Stimulated activated naive B cell treated with anti-CD40 and anti-IgM and Interleukin-4, amounts not matched to agents 10 μg/mL and 1 μg/mL and 100 μg/mL, for 72 hours (primary cell): ENCODE results near the gene RAB31.

ENCODE experiments used
- ATAC-seq, 2 donors: fragments of 150-1000 bp; cut with Tn5 transposase; replicated peaks; 2 replicates each; pipeline ENCODE4 v1.10.0; 2021; ENCODE audit warnings: moderate library complexity in 1 of 2
- DNase-seq: peaks from one replicate; pipeline ENCODE4 v3.0.0; 2021
- H3K27ac Mint-ChIP-seq: one replicate; pipeline ENCODE4 v1.8.0; 2022; ENCODE audit warnings: mild to moderate bottlenecking, mixed read lengths
- H3K27me3 Mint-ChIP-seq, 2 donors: one replicate each; pipeline ENCODE4 v1.8.0; 2022; ENCODE audit warnings: mixed read lengths in 2 of 2
- H3K36me3 Mint-ChIP-seq, 2 donors: one replicate each; pipeline ENCODE4 v1.8.0; 2022; ENCODE audit warnings: mixed read lengths in 2 of 2, mild to moderate bottlenecking in 1 of 2
- H3K4me1 Mint-ChIP-seq, 2 donors: one replicate each; pipeline ENCODE4 v1.8.0; 2022; ENCODE audit warnings: mixed read lengths in 2 of 2, mild to moderate bottlenecking in 1 of 2
- H3K4me3 Mint-ChIP-seq, 2 donors: one replicate each; pipeline ENCODE4 v1.8.0; 2022; ENCODE audit warnings: mild to moderate bottlenecking in 2 of 2, mixed read lengths in 2 of 2, moderate library complexity in 1 of 2
- H3K9me3 Mint-ChIP-seq, 2 donors: one replicate each; pipeline ENCODE4 v1.8.0; 2022; ENCODE audit warnings: mixed read lengths in 2 of 2, mild to moderate bottlenecking in 1 of 2

Gene RAB31

DNA sequence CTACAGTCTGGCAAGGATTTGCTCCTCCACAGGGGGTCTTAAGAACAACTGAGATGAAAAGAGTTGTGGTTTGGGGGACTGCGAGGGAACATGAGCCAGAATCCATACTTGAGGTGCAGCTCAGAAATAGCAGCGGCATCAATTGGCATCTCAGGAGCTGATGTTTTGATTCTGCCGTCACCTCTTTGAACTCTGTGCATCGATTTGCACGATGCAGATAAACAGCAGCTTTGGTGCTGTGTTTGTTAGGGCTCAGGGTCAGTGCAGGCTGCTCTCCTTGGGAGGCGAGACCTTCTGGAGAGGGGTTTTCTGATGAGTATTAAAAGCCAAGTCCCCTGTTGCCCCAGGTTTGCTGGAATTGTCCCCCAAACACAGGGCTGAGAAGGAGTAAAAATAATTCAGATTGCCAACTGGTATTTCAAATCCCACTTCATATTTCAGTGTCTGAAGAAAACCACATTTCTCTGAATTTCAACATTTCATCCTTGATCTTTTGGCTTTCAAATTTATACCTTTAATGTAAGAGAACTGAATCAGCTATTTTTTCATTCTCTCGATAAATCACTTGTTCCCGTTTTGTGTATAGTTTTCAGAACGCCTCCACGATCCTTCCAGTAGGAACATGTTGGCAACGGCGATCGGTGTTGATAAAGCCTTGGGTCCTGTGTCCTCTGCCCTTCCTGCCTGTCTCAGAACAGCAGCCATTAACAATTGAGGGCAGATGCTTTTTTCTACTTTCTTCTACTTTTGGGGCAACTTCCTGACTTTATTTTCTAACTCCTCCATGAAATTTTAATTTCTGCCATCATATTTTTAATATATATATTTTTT lies 65.0 kb downstream of the RAB31 start:
- H3K27ac Mint-ChIP-seq = no peak overlapping the region
- peaks cover 10 to 11% of the 10 kb centered on the region in 2 donors for H3K36me3 Mint-ChIP-seq
- H3K27me3 Mint-ChIP-seq = peaks cover 25 to 27% of the 10 kb centered on the region in 2 donors

DNA sequence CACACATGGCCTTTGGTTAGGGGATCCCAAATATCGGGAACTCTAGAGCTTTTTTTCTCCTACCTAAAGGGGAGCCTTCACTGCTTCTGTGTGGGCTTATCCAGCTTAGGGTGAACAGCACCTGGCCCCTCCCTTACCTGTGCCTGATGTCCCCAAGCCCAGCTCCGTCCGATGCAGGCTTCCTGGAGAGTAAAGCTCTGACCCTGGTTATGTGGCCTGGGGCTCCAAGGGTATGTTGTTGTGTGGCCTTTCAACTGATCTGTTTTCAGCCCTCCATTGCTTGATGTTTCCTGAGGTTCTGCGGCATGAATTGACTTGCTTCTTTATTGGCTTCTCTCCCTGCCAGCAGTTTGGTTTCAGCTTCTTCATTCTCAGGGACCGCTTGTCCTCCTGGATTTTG lies 66.0 kb downstream of the RAB31 start:
- DNase-seq = no peak
- peaks cover 10 to 19% of the 10 kb centered on the region in 2 donors for H3K4me1 Mint-ChIP-seq
- H3K27ac Mint-ChIP-seq = no peak overlapping the region
- H3K36me3 Mint-ChIP-seq = peaks cover 7% of the 10 kb centered on the region in 2 donors
- no peak overlapping the region for H3K4me3 Mint-ChIP-seq
- H3K9me3 Mint-ChIP-seq = no peaks in the 10 kb centered on the region
- no peak for ATAC-seq
- H3K27me3 Mint-ChIP-seq = peaks cover 25 to 27% of the 10 kb centered on the region in 2 donors

More for the DNA sequence above, 65.0 kb downstream of the RAB31 start:
- H3K4me1 Mint-ChIP-seq = peaks cover 12 to 19% of the 10 kb centered on the region in 2 donors
- peaks cover 0 to 2% of the 10 kb centered on the region in 2 donors for H3K9me3 Mint-ChIP-seq
- ATAC-seq (no peak), DNase-seq (no peak)
- no peak overlapping the region for H3K4me3 Mint-ChIP-seq

DNA sequence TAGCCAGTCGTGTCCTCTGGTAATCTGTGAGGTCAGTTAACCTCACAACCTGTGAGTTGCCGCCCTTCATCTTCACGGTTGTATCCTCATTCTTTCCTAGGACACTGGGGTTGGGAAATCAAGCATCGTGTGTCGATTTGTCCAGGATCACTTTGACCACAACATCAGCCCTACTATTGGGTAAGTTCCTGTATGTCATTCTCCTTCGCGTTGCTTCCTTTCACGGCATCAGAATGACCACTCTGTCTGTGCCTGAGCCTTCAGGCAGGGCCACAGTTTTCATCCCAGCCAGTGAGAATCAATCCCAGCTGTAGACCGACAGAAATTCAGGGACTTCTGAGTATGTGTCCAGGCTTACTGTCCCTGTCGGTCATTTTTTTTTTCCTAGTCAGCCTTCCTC lies 67.1 kb downstream of the RAB31 start:
- Mint-ChIP-seq H3K4me3 (no peak overlapping the region), H3K36me3 (peaks cover 7% of the 10 kb centered on the region in 2 donors), H3K27me3 (peaks cover 20 to 25% of the 10 kb centered on the region in 2 donors), H3K4me1 (peaks cover 7 to 19% of the 10 kb centered on the region in 2 donors), H3K27ac (no peak overlapping the region), H3K9me3 (no peaks in the 10 kb centered on the region)
- DNase-seq = no peak
- no peak for ATAC-seq

DNA sequence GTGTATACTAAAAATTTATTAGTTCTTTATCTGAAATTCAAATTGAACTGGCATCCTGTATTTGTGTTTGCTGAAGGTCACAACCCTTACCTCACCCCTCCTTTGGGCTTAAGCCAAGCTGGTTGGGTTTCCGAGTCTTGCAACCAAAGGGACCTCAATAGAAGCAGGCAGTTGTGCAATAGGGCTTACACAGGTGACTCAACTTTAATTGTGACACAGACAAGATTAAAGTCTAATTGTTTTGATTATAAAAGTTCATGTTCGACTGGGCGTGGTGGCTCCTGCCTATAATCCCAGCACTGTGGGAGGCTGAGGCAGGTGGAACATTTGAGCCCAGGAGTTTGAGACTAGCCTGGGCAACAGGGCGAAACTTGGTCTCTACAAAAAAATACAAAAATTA lies 71.5 kb downstream of the RAB31 start:
- Mint-ChIP-seq H3K4me3 (no peak overlapping the region), H3K9me3 (no peaks in the 10 kb centered on the region), H3K4me1 (no peaks in the 10 kb centered on the region), H3K36me3 (peaks cover 7% of the 10 kb centered on the region in 2 donors), H3K27ac (no peak overlapping the region), H3K27me3 (peaks cover 4 to 11% of the 10 kb centered on the region in 2 donors)
- ATAC-seq (no peak), DNase-seq (no peak)

DNA sequence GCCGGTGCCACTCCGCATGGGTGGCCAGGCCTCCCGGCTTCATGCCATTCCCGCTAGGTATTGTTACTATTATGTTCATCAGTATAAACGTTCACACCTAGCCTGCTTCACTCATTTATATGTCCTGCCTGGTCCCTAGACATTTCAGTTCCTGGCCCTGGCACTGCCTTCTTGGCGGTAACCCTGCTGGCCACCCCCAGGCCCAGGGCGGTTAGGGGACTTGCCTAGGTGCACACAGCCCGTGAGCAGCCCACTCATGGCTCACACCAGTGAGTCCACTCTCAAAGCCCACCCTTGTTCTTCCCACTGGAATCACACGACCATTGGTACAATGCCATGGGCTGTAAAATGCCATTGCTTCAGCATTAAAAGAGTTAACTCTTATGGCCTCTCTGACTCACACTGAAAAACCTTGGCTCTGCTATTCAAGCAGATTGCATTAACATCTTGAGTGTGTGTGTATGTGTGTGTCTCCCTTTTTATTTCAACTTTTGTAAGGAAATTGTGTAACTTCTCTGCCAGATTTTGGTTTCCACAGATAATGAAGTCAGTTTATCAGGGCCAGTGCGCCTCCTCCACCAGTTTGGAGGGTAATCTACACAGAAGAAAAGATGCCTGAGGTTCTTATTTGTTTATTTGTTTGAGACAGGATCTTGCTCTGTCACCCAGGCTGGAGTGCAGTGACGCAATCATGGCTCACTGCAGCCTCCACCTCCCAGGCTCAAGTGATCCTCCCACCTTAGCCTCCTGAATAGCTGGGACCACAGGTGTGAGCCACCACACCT lies 74.2 kb downstream of the RAB31 start:
- no peaks in the 10 kb centered on the region for H3K4me1 Mint-ChIP-seq
- DNase-seq (no peak), ATAC-seq (no peak)
- peaks cover 0 to 1% of the 10 kb centered on the region in 2 donors for H3K9me3 Mint-ChIP-seq
- peaks cover 8 to 9% of the 10 kb centered on the region in 2 donors for H3K36me3 Mint-ChIP-seq
- peaks cover 0 to 5% of the 10 kb centered on the region in 2 donors for H3K27me3 Mint-ChIP-seq
- H3K27ac Mint-ChIP-seq = no peak overlapping the region
- no peak overlapping the region for H3K4me3 Mint-ChIP-seq

DNA sequence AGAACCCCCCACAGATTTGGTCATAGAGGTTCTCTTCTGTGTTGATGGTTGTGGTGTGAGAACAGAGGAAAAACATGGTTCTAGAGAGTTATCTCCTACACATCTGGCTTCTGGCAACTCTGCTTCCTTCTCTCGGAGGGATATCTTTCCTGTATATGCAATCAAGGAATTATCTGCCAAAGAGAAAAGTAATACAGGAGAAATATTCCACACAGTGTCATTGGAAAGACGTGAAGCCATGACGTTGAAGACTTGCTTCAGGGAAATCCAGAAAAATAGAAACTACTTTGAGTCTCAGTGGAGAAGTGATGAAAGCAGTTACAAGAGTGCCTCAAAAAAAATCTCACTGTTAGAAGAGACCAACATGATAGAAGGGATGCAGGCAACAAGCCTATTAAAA lies 78.5 kb downstream of the RAB31 start:
- H3K36me3 Mint-ChIP-seq = peaks cover 9 to 11% of the 10 kb centered on the region in 2 donors
- H3K27ac Mint-ChIP-seq = no peak overlapping the region
- H3K27me3 Mint-ChIP-seq = peaks cover 3 to 16% of the 10 kb centered on the region in 2 donors
- H3K4me1 Mint-ChIP-seq = no peaks in the 10 kb centered on the region
- ATAC-seq (no peak), DNase-seq (no peak)
- peaks cover 4 to 7% of the 10 kb centered on the region in 2 donors for H3K9me3 Mint-ChIP-seq
- H3K4me3 Mint-ChIP-seq = no peak overlapping the region

DNA sequence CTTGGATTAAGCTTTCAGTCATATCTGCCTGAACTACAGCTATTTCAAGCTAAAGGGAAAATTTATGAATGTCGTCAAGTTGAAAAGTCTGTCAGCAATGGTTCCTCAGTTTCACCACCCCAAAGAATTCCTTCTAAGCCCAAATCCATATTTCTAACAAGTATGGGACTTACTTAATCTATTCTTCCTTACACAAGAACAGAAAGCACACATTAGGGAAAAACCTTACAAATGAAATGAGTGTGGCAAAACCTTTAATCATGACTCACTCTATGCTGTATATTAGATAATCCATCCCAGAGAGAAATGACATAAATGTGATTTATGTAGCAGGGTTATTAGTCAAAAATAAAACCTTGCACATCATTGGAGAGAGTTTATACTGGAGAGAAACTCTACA lies 78.9 kb downstream of the RAB31 start:
- peaks cover 3 to 16% of the 10 kb centered on the region in 2 donors for H3K27me3 Mint-ChIP-seq
- H3K4me1 Mint-ChIP-seq = no peaks in the 10 kb centered on the region
- H3K4me3 Mint-ChIP-seq = no peak overlapping the region
- H3K9me3 Mint-ChIP-seq = peaks cover 4 to 7% of the 10 kb centered on the region in 2 donors
- no peak for DNase-seq
- no peak overlapping the region for H3K27ac Mint-ChIP-seq
- peaks cover 9 to 11% of the 10 kb centered on the region in 2 donors for H3K36me3 Mint-ChIP-seq
- ATAC-seq = no peak

DNA sequence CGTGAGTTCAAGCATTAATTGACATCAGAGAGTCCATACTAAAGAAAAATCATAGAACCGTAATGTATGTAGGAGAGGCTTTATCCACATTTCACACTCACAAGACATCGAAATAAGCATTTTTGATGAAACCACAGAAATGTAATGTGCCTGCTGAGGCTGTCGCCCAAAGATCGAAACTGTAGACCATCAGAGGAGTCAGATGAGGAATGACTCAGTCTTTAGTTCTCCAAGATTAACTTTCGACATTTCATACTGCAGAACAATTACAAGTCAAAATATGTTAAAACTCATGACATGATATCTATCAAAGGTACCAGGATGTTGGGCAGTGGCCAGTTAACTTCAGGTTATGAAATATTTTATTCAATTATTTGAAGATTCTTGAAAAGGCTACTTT lies 79.6 kb downstream of the RAB31 start:
- ATAC-seq (no peak), DNase-seq (no peak)
- Mint-ChIP-seq H3K36me3 (peaks cover 14% of the 10 kb centered on the region in 2 donors), H3K27ac (no peak overlapping the region), H3K27me3 (peaks cover 3 to 16% of the 10 kb centered on the region in 2 donors), H3K9me3 (peaks cover 4 to 7% of the 10 kb centered on the region in 2 donors), H3K4me1 (no peaks in the 10 kb centered on the region), H3K4me3 (no peak overlapping the region)

DNA sequence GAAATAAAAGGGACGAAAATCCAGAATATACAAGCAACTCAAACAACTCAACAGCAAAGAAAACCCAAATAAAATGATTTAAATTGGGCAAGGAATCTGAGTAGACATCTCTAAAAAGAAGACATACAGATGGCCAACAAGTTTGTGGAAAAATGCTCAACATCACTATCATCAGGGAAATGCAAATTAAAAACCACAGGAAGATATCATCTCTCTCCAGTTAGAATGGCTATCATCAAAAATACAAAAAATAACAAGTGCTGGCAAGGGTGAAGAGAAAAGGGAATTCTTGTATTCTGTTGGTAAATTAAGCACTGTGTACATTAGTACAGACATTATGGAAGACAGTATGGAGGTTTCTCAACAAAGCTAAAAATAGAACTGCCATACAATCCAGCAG lies 80.0 kb downstream of the RAB31 start:
- Mint-ChIP-seq H3K4me1 (no peaks in the 10 kb centered on the region), H3K27me3 (peaks cover 3 to 16% of the 10 kb centered on the region in 2 donors), H3K9me3 (peaks cover 4 to 7% of the 10 kb centered on the region in 2 donors), H3K36me3 (peaks cover 15 to 16% of the 10 kb centered on the region in 2 donors), H3K4me3 (no peak overlapping the region), H3K27ac (no peak overlapping the region)
- DNase-seq (no peak), ATAC-seq (no peak)

DNA sequence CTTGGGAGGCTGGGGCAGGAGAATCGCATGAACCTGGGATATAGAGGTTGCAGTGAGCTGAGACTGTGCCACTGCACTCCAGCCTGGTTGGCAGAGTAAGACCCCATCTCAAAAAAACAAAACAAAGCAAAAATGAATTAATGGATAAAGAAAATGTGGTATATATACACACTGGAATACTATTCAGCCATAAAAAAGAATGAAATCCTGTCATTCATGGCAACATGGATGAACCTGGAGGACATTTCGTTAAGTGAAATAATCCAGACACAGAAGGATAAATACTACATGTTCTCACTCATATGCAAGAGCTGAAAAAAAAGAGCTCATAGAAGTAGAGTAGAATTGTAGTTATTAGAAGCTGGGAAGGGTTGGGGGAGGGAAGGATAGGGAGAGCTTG lies 80.8 kb downstream of the RAB31 start:
- peaks cover 4 to 7% of the 10 kb centered on the region in 2 donors for H3K9me3 Mint-ChIP-seq
- ATAC-seq = no peak

DNA sequence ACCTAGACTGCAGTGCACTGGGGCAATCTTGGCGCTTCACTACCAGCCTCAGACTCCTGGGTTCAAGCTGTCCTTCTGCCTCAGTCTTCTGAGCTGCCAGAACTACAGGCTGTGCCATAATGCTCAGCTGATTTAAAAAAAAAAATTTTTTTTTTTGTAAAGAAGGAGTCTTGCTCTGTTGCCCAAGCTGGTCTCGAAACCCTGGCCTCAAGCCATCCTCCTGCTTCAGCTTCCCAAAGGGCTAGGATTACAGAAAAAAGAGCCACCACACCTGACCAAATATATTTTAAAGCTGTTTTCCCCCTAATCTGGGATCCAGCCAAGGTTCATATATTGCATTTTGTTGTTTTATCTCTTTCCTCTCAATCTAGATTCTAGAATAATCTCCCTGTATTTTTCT lies 82.2 kb downstream of the RAB31 start:
- no peak for ATAC-seq
- Mint-ChIP-seq H3K4me3 (no peak overlapping the region), H3K36me3 (peaks cover 19 to 22% of the 10 kb centered on the region in 2 donors), H3K27ac (no peak overlapping the region), H3K27me3 (peaks cover 3 to 16% of the 10 kb centered on the region in 2 donors), H3K9me3 (peaks cover 4 to 7% of the 10 kb centered on the region in 2 donors), H3K4me1 (no peaks in the 10 kb centered on the region)
- DNase-seq = no peak

More for the DNA sequence above, 80.8 kb downstream of the RAB31 start:
- Mint-ChIP-seq H3K4me1 (no peaks in the 10 kb centered on the region), H3K36me3 (peaks cover 19% of the 10 kb centered on the region in 2 donors), H3K27me3 (peaks cover 3 to 16% of the 10 kb centered on the region in 2 donors), H3K27ac (no peak overlapping the region), H3K4me3 (no peak overlapping the region)
- no peak for DNase-seq

DNA sequence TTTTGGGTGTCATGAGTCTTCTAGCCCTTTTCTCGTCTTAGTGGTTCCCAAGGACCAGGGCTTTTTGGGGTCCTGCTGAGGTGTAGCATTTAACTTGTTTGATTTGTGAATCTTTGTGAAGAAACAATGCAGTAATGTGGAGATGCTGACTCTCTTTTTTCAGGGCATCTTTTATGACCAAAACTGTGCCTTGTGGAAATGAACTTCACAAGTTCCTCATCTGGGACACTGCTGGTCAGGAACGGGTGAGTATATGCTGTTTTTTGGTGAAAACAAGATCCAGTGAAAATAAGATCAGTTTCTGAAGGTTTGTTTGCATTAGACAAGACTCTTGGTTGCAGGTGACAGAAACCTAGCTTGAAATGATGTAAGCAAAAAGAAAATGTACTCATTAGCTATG lies 83.9 kb downstream of the RAB31 start:
- Mint-ChIP-seq H3K27me3 (peaks cover 3 to 14% of the 10 kb centered on the region in 2 donors), H3K27ac (no peak overlapping the region), H3K36me3 (peaks cover 18 to 19% of the 10 kb centered on the region in 2 donors), H3K9me3 (peaks cover 4 to 7% of the 10 kb centered on the region in 2 donors), H3K4me1 (no peaks in the 10 kb centered on the region), H3K4me3 (no peak overlapping the region)
- ATAC-seq = no peak
- DNase-seq = no peak

DNA sequence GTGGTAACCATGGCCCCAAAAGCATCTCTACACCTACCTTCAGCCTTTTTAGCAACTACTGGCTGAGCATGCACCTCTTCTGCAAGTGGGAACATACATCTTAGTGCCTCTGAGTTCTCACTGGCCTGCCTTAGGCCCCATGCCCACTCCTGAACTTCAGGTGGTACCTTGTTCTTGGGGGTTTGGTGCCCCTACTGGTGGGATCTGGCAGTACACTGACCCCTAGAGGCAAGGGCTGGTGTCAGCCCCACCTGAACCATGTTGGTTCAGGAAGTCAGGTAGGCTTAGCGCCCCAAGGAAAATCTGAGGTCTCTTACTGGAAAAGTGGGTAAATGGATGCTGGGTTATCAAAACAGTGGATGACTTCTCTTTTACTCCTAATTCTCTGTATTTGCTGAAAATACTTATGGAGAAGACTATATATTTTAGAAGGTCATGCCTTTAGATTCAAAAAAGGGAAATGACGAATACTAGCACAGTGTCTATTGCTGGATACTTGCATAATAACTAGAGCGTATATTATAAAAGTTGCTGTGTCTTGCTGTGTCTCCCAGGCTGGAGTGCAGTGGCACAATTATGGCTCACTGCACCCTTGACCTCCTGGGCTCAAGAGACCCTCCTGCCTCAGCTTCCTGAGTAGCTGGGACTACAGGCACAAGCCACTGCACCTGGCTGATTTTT lies 84.6 kb downstream of the RAB31 start:
- H3K27me3 Mint-ChIP-seq = peaks cover 3 to 7% of the 10 kb centered on the region in 2 donors
- no peak overlapping the region for H3K27ac Mint-ChIP-seq
- no peak for DNase-seq
- H3K36me3 Mint-ChIP-seq = peaks cover 14 to 18% of the 10 kb centered on the region in 2 donors
- peaks cover 4 to 7% of the 10 kb centered on the region in 2 donors for H3K9me3 Mint-ChIP-seq
- ATAC-seq = peak; percentile 61
- no peak overlapping the region for H3K4me3 Mint-ChIP-seq
- H3K4me1 Mint-ChIP-seq = no peaks in the 10 kb centered on the region

DNA sequence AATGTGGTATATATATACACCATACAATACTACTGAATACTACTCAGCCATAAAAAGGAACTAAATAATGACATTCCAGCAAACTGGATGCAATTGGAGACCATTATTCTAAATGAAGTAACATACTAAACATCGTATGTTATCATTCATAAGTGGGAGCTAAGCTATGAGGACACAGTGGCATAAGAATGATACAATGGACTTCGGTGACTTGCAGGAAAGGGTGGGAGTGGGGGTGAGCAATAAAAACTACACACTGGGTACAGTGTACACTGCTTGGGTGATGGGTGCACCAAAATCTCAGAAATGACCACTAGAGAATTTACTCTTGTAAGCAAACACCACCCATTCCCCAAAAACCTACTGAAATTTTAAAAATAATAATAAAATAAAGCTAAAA lies 87.9 kb downstream of the RAB31 start:
- H3K27me3 Mint-ChIP-seq = peaks cover 0 to 7% of the 10 kb centered on the region in 2 donors
- no peak for DNase-seq

More for the DNA sequence above, 87.9 kb downstream of the RAB31 start:
- H3K4me3 Mint-ChIP-seq = no peak overlapping the region
- peaks cover 3% of the 10 kb centered on the region in 2 donors for H3K9me3 Mint-ChIP-seq
- H3K27ac Mint-ChIP-seq = no peak overlapping the region
- H3K4me1 Mint-ChIP-seq = no peaks in the 10 kb centered on the region
- peaks cover 16 to 21% of the 10 kb centered on the region in 2 donors for H3K36me3 Mint-ChIP-seq
- ATAC-seq = no peak
